HG03432 (cell line): ENCODE results near the gene COQ6.
"Not testable (repeated sequence)": the region's sequence is repeated elsewhere in the genome, so short reads cannot be mapped to it uniquely, and the experiment has no call there.

ENCODE experiments used
- ATAC-seq: cut with Tn5 transposase; IDR thresholded peaks from one replicate; pipeline ENCODE4 v1.9.1; 2021; ENCODE audit warnings: mild to moderate bottlenecking, moderate library complexity; ENCODE audit not compliant: unreplicated experiment

COQ6 gene

DNA sequence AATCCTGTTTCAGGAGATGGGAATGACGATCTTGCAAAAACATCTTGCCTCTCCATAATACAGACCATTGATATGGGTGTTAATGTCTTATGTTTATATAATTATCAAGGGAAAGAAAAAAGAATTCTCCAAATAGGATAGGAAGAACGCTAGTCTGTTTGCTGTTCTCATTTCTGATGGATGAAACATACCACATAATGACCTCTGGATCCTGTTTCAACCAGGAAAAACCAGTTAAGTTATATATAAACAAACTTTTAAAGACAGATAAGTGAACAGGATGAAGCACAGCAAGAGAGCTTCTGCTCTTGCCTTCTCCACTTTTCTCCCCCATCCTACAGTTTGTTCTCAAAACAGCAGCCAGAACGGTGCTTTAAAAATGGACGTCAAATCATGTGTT lies 27.8 kb downstream of the COQ6 start:
- ATAC-seq, result no peak

DNA sequence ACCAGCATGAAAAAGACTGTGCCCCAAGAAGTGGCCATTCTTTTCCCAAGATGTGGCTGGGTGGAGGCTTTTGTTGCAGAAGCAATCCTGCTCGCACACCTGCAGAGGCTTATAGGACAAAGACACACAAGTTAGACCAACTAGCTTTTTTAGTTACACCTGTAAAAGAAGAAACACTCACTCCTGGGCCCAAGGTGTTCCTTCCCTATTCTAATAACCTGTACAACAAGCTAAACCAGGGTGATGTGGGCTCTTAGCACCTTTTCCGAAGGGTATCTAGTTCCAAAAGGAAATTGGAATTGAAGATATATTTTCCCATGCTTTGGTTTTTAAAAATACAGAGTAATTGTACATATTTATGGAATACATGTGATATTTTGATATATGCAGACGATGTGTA lies 38.0 kb downstream of the COQ6 start:
- no peak for ATAC-seq

DNA sequence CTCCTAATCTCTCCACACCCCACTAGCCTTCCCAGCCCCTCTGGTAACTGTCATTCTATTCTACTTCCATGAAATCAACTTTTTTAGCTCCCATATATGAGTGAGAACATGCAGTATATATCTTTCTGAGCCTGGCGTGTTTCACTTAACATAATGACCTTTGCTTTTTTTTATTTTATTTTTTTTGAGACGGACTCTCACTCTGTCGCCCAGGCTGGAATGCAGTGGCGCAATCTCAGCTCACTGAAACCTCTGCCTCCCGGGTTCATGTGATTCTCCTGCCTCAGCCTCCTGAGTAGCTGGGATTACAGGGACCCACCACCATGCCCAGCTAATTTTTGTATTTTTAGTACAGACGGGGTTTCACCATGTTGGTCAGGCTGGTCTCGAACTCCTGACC lies 38.6 kb downstream of the COQ6 start:
- not testable (repeated sequence) for ATAC-seq

DNA sequence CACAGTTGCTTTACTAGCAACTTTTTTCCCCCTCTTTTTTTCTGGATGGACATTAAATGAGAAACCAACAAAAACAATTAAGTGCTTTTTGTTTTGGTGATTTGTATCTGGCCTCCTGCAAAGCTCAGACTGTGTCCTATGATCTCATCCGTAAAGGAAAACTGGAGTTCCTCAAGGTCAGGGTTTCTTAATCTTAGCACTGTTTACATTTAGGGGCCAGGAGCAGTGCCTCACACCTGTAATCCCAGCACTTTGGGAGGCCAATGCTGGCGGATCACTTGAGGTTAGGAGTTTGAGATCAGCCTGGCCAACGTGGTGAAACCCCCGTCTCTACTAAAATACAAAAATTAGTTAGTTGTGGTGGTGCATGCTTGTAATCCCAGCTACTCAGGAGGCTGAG lies 41.0 kb downstream of the COQ6 start:
- ATAC-seq, result no peak

DNA sequence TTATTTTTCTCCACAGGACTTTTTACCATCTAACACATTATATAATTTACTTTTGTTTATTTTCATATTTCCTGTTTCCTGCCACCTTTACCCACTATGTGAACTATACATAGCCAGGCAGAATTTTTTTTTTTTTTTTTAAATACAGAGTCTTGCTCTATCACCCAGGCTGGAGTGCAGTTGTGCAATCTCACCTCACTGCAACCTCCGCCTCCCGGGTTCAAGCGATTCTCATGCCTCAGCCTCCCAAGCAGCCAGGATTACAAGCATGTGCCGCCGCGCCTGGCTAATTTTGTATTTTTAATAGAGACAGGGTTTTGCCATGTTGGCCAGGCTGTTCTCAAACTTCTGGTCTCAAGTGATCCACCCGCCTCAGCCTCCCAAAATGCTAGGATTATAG lies 44.8 kb downstream of the COQ6 start:
- not testable (repeated sequence) for ATAC-seq

DNA sequence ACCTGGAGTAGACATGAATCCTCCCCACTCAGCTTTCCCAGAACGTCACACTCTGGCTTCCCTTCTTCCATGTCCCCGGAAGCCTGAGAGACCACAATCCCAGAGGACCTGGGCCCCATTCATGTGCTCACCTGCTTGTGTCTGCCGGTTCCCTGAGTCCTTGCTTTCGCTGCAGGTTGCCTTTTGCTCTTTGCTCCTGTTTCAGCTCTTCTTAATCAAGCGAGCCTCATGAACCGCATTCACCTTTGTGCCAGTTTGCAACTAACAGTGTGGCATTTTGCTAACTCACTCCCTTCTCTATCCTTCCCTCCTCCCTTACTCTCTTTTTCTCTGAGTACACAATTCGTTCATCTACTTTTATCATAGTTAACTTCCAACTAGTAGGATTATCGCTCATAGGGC lies 45.9 kb downstream of the COQ6 start:
- no peak for ATAC-seq

DNA sequence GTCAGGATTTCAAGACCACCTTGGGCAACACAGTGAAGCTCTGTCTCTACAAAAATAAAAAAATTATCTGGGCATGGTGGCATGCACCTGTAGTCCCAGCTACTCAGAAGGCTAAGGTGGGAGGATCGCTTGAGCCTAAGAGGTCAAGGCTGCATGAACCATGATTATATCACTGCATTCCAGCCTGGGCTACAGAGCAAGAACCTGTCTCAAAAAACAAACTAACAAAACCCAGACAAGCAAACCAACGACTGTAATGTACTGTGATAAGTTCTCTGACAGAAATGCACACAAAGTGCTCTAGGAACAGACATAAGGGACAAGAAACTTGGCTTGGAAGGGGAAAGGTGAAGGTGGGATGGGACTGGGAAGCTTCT lies 46.6 kb downstream of the COQ6 start:
- no peak for ATAC-seq

DNA sequence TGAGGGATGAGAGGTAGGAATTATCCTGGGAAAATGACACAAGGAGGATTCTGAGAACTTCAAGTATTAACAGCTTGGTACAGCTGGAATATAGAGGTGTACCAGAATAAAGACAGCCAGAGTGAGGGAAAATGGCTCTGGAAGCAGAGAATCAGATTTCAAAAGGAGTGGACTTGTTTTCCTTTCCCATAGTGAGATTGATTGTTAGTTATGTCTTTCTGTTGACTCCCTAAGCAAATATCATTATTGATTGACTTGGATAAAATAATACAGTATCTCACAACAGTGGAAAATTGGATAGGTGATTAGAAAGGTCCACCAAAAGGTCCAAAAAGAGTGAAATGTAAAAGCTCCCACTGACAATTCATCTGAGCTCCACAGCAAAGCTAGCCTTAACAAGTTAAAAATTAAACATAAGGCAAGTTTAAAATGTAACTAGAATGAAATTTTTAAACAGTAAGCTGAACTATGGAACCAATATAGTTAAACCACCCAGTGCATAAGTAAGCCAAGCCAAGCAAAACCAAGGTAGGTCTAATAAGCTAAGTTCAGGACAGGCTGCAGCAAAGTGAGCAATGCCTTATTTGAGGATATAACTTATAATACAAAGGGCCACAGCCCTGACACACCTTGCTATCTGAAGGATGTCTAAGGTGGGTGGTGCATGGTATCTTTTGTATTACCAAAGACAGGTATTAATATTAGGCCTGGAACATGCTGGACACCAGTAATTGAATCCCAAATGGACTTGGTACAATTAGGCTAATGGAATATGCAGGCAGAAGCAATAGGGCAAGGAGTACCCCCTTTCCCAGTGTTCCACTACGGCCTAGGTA lies 47.2 kb downstream of the COQ6 start:
- no peak for ATAC-seq

DNA sequence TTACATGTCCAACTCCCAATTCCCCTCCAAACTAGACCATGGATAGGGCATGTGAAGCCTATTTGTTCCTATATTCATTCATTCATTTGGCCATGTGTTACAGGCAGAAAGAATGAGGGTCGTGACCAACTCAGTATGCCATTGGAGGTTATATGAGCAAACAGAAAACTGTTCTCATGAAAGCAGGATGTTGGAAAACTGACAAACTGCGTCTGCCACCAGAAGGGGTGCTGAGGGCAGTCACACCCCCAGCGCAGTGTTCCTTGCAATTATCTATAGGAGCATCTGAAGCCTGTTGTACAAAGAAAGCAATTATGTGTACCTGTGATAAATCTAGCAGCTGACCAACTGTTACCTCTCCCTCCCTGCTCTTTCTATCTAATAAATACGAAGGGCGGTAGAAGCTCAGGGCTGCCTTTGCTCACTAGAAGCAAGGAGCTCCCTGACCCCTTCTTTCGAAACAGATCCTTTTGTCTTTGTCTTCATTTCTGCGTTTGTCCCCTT lies 47.9 kb downstream of the COQ6 start:
- ATAC-seq, result no peak

DNA sequence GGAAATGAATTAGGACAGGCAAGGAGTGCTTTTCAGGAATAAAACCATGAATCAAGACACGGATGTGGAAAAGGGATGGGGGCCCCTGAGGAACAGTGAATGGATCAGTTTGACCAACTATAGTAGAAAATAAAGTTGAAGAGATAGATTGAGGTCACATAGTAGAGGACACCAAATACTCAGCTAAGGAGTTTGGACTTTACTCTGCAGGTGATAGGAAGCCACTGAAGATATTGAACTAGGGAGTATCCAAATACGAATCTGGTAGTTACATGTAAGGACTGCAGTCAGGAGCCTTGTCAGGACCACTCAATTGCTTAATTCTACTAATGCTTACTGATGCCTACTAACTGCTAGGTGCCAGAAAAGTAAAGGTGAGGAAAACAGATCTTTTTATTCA lies 48.6 kb downstream of the COQ6 start:
- no peak for ATAC-seq

DNA sequence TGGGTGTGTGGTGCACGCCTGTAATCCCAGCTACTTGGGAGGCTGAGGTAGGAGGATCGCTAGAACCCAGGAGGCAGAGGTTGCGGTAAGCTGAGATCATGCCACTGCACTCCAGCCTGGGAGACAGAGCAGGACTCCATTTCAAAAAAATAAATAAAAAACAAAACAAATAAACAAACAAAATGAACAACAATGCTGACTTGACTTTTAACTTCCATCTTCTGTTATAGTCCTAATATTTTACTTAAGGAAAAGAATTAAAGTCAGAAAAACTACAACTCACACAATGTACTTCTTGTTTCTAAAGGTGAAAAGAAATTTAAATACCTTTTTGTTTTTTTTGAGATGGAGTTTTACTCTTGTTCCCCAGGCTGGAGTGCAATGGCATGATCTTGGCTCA lies 55.6 kb downstream of the COQ6 start:
- not testable (repeated sequence) for ATAC-seq

DNA sequence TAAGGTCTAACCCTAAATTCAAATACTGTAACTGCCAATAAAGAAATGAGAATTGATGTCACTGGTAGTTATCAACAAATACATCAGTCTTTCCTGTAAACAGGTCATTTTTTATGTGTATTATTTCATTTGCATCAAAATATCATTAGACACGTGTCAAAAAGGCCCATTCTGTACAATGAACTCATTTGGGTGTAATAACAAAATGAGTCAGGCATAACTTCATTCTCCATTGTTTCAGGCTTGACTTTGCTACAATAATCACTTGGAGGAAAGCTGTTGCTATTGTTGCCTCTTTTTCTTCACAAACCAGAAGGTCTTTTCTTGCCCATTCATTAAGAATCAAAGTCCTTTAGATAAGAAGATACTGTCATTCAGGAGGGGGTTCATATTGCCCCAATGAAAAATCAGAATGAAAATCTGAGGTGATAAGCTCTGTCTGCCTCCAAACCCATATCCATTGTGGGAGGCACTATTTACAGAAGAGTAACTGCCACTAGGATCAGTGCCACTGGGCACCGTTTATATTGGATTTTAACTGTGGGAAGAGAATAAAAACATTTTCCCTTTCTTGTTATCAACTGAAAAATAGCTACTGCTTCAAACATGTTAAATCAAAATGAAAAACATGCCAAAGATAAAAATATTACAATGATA lies 58.9 kb downstream of the COQ6 start:
- no peak for ATAC-seq
